Fibroblast of lung (primary cell): Measurements from ENCODE around the gene CIAO3.

ENCODE experiments used
- EZH2 ChIP-seq: IDR thresholded peaks from 2 replicates; pipeline ENCODE4 v1.5.1; 2012; ENCODE audit warnings: low read length, control low read depth, mild to moderate bottlenecking; ENCODE audit errors: missing control alignments
- TF ChIP-seq, protein P1 (sequence below), 2 donors: IDR thresholded peaks in 1 of 2; conservative IDR thresholded peaks in 1 of 2; 1 replicate in 1 of 2; 2 replicates in 1 of 2; pipeline ENCODE4 v1.5.1; 2011 to 2012; ENCODE audit warnings: low read length in 2 of 2, control low read depth in 1 of 2, inconsistent platforms in 1 of 2, low read depth in 1 of 2, mild to moderate bottlenecking in 1 of 2

DNA sequence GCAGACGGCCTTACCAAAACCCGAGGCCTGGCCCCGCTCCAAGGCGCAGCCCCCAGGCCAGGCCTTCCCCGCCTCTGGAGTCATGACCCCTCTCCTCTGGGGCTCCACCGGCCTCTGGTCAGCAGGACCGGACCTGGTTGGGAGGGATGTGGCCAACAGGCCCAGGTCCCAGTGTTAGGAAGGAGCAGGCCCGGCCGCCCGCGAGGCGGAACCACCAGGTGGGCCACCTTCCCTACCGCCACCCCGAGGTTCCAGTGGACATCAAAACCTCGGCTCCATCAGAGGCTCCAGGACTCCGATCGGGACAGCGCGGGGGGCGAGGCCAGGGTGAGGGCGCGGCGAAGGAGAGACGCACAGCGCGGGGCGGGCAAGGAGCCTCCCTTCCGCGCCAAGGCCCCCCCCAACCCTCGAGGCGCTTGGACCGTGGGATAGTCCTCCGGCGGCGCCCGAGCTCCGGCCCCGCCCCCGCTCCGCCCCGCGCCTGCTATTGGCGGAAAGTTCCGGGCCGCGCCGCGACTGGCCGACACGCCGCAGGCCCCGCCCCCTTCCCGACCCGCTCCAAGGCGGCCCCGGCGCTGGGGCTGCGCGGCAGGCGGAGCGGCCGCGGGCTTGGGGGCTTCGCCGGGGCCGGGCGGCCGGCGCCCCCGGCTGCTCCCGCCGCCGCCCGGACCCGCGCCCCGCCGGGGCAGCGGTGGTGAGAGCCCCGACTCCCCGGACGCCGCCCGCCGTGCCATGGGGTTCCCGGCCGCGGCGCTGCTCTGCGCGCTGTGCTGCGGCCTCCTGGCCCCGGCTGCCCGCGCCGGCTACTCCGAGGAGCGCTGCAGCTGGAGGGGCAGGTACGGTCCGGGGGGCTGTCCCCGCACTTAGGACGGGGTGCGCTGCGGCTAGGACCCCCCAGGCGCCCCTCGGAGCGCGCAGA is 26.0 kb downstream of the CIAO3 start, which contains the start of gene METRN:
- TF ChIP-seq, protein P1, sequence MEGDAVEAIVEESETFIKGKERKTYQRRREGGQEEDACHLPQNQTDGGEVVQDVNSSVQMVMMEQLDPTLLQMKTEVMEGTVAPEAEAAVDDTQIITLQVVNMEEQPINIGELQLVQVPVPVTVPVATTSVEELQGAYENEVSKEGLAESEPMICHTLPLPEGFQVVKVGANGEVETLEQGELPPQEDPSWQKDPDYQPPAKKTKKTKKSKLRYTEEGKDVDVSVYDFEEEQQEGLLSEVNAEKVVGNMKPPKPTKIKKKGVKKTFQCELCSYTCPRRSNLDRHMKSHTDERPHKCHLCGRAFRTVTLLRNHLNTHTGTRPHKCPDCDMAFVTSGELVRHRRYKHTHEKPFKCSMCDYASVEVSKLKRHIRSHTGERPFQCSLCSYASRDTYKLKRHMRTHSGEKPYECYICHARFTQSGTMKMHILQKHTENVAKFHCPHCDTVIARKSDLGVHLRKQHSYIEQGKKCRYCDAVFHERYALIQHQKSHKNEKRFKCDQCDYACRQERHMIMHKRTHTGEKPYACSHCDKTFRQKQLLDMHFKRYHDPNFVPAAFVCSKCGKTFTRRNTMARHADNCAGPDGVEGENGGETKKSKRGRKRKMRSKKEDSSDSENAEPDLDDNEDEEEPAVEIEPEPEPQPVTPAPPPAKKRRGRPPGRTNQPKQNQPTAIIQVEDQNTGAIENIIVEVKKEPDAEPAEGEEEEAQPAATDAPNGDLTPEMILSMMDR (conservative IDR thresholded peaks at IDR 0.05 in 1 of 2, IDR thresholded peaks at IDR 0.05 in 1 of 2; ENCODE audit: low read depth in 1 of 2, low read length in 2 of 2) = no peak
- no peak for TF ChIP-seq EZH2
